OCI-LY3 (cell line): ENCODE measurements around the gene KCTD16.

ENCODE experiments used
- CTCF ChIP-seq: fragments of 200-600, 300-600 bp; sonication (generic); IDR thresholded peaks from 2 replicates; pipeline ENCODE4 v1.5.1; 2014; ENCODE audit warnings: antibody characterized with exemption, low read length, low read depth
- EZH2phosphoT487 ChIP-seq: fragments of 200-600 bp; shearing (Covaris generic); IDR thresholded peaks from 2 replicates; pipeline ENCODE4 v1.6.1; 2018; ENCODE audit warnings: antibody characterized with exemption, mixed run types, low read depth

- no peak for TF ChIP-seq CTCF
- TF ChIP-seq EZH2phosphoT487, result no peak
Measured at GRCh38 chr5:144469106-144469505, 298.4 kb downstream of the KCTD16 start.
